COR-L47 (cell line): ENCODE measurements around the gene LHX4.

ENCODE experiments used
- DNase-seq: peaks from one replicate; lab custom pipeline; 2025; lab: John Stamatoyannopoulos, UW

Gene LHX4

DNA sequence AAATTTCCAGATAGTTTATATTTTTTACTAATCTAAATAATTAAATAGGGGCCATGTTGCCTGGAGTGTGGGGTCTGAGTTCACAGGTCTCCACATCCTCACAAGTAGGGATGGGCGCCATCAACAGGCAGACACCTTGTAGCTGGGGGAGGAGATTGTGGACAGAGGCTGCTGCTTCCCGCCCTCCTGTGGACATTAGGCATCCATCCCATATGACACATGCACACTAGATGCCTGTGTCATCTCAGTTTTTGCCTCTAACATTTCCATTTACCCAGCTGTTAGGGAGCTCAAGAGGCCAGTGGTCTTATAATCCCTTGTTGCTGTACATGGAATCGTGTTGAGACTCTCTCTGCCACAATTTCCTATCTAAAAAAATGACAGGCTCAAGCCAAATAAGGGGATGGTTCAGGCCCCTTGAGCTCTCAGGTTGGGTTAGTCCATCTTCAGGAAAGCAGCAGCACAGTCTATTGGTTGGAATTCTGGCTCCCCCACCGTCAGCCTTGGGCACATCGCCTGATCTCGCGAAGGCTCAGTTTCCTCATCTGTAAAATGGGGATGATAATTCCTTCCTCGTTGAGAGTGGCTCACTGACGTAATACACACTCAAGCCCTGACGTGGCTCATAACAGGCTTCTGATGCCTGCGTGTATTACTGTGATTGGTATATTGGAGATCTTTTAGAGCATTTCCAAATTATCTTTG is 13.6 kb downstream of the LHX4 start:
- DNase-seq, result peak; percentile 30

DNA sequence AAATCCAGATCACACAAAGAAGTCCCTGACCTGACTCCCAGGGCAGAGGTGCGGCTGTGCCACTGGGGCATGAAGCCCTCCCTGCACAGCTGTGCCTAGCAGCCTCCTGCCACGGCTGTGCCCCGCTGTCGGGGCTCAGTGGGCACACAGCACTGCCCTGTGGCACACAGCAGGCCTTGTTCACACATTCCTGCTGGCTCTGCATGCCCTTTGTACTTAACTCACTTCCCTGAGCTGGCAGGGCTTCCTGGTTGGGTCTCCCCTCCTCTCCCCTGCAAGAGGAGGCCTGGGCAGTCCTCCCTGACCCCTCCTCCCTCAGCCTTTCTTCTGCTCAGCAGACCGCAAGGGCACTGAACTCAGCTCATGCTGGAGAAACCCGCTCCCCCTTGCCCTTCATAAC is 14.8 kb downstream of the LHX4 start:
- no peak for DNase-seq

GRCh38 chr1:180246579-180246978 is 16.5 kb downstream of the LHX4 start:
- DNase-seq, result no peak

- no peak for DNase-seq
Measured at GRCh38 chr1:180247061-180247460, 17.0 kb downstream of the LHX4 start.

DNA sequence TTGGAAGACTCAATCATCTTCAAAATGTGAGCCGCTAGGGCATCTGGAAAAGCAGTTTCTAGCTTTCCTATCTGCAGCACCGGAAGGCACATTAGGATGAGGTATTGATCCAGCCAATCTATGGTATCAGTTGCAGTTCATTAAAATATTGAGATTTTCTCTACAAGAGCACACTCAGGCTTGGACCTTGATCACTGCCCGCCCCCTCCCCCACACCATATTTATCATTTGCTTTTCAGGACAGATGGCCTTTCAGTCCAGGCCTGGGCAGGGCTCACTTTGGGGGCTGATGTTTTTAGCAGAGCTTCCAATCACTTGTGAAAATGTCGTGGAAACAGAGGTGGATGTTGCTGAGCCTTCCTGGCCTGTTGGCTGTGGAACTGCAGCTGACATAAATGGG is 17.5 kb downstream of the LHX4 start:
- DNase-seq, result no peak

DNA sequence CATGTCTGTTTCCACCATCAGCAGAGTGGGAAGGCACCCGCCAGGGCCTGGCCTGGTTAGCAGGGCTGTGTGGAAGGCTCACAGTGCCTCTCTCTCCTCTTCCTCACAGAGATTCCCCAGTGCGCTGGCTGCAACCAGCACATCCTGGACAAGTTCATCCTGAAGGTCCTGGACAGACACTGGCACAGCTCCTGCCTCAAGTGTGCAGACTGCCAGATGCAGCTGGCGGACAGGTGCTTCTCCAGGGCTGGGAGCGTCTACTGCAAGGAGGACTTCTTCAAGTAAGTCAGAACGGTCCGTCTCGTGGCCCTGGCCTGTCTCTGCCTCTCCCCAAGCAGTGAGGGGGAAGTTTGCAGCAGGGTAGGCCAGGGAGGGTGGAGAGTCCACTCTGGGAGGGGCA is 18.1 kb downstream of the LHX4 start:
- DNase-seq, result no peak

GRCh38 chr1:180248731-180249681 is 18.9 kb downstream of the LHX4 start:
- DNase-seq, result no peak

DNA sequence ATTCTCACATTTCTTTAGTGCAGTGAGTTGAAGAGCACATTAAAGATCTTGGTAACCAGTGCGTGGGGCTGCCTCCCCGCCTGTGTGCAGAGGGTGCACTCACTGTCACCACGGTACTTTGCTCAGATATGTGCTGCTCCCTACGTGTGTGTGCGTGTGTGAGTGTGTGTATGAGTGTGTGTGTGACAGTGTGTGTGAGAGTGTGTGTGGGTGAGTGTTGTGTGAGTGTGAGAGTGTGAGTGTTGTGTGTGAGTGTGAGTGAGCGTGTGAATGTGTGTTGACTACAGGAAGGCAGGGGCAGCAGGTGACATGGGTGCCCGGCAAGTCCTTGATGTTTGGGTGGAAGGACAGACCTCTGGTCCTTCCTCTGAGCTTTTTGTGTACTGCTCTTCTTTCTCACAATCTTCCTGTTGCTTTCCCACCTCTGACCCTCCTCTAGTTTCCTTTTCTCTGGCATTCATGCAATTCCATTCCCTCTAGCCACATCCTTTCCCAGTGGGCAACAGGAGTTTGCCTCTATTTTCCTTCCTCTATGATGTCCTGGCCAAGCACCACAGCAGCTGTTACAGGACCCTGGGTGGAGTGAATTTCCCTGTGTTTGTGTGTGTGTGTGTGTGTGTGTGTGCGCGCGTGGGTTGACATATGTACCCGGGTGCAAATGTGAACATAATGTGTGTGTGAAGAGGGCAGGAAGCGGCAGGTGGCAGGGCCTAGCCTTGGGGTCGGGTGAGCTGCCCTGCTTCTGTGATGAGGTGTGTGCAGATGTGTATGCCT is 19.8 kb downstream of the LHX4 start:
- no peak for DNase-seq

DNA sequence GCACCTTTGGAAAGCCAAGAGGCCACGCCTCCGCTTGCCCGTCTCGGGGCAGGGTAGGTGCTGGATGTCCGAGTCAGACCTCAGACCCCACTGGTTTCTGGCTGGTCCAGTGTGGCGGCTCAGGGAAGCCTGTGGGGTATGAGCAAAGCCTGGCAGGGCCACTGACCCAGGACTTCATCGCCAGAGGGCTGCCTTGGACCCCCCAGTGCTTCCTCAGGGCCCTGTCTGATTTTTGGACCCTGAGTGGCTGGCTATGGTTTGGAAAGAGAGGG is 20.4 kb downstream of the LHX4 start:
- DNase-seq, result no peak

GRCh38 chr1:180250883-180251509 is 20.9 kb downstream of the LHX4 start:
- no peak for DNase-seq

DNA sequence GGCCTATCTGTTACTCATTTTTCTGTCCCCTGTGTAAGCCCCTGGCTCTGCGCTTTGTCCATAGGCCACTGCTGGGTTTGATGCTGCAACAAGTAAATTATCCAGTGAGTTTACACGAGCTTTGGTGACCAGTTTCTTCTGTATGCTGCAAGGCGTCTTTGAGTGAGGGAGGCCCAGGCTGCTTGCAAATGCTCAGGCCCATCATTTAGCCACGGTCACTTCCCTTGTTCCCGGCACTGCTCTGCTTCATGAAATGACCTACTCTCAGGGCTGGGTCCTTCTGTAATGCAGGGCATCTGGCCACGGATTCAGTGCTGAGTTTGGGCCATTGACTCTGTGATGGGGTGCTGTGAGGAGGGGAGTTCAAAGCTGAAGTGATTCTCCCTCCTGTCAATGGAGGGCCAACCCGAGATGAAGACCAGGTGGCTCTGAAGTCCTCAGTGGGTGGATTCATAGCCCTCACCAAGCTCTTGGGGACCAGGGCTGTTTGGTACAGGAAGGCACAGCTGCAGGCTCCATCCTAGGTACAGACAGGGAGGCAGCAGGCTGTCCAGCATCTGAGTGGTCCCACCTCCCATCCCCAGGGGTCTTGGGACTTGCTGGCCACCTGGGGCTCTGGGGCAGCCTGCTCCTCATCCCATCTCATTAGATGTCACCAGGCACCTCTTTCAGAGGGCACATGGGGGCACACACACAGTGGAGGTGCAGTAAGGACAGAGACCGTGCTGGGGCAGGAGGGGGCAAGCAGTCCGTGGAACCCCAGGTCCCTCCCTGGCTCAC is 21.7 kb downstream of the LHX4 start:
- no peak for DNase-seq

DNA sequence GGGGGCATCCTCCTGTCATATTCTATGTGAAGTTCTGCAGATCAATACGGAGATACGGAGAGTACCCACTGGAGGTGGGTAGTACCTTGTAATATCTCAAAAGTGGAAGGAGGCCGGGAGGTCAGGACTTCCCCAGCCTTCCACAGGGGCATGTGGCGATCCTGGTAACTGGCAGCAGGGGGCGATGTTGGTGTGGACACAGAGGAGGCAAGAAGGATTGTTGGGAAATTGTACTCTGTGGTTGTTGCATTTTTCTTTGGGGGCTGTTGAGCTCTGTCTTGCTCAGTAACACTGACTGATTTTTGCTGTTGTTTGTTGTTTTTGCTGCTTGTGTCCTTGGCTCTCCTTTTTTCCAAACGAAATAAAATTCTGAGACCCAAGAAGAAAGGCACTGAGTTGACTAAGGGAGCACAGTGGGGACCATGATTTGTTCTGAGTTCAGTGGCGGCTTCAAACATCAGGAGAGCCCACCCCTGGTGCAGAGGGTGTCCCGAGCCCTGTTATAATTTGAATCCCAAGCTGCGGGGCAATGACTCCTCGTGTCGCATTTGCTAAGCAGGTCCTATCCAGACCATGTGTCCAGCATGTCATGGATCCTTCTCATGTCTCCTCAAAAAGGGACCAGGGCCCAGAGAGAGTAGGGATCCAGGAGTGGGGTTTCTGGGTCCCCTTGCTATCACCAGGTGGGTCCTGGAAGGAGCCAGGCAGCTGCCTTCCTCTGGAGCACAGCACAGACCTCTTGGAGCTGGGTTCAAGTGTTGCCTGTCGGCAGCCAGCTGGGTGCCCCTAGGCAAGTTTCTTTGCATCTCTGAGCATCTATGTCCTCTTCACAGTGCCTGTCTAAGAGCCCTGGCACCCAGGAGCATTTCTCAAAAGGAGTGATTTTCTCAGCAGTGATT is 22.8 kb downstream of the LHX4 start:
- peak; percentile 9 for DNase-seq

DNA sequence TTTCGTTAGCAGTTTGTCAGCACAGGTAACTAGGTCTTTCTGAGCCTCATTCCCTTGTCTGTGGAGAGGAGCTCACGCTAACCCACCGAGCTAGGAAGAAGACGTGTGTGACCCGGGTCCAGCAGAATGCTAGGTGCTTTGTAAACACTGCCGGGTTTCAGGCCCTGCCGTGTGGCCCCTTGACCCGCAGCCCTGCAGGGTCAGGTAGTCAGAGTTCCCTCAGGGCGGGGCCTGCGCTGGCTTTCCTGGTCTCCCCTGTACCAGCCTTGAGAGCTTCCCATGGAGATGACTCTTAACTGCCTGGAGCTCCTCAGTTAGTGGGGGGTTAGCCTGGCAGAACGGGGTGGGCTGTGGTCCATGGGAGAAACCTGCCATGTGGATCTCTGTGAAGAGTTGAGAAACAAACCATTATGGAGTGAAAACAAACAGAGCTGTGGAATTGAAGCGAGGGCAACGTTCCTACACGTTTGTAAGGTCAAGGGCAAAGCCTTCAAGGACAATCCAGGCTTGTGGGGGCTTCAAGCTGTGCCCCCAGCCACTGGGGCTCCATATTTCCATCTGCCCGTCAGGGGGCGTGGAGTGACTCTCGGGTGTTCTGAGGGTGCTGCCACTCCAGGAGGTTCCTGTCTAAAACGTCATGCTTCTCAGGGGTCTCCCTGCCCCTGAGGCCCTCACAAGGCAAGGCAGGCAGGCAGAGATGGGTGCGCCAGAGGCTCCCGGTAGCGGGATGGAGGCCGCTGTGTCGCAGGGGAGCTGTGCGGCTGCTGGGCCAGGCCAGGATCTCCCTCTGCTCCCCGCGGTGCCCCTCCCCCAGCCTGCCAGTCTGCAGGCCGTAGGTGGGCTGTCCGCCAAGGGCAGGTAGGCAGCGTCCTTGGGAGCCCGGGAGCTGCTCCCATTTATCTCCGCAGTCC is 23.8 kb downstream of the LHX4 start:
- no peak for DNase-seq

DNA sequence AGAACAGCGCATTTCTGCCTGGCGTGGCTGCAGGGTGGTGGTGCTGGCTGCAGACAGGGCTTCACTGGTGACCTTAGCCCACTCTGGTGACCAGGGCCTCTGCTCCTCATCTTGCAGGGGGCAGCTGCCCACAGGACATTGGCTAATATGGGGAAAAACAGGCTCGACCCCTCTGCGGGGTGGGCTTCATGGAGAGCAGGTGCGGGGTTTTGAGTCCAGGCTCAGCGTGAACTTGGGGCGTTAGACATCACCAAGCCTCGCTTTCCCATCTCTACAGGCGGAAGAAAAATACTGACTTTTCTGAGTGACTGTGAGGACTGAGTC is 24.4 kb downstream of the LHX4 start:
- DNase-seq, result no peak

DNA sequence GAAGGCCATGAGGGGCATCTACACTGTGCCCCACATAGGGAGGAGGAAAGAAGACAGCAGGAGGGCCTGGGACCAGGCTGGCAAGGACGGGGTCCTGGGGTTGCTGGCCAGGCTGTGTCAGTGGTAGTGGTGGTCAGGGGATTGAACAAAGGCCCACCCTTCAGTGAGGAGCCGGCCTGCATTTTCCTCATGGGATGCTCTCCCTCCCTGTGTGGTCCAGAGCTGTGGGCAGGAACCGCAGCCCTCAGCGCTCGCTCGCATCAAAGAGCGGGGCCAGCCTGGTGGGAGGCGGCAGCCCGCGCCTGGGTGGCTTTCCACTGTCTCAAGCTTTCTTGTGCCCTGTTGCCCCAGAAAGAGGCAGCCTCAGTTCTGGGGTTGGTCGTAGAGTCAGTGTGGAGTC is 24.8 kb downstream of the LHX4 start:
- no peak for DNase-seq

DNA sequence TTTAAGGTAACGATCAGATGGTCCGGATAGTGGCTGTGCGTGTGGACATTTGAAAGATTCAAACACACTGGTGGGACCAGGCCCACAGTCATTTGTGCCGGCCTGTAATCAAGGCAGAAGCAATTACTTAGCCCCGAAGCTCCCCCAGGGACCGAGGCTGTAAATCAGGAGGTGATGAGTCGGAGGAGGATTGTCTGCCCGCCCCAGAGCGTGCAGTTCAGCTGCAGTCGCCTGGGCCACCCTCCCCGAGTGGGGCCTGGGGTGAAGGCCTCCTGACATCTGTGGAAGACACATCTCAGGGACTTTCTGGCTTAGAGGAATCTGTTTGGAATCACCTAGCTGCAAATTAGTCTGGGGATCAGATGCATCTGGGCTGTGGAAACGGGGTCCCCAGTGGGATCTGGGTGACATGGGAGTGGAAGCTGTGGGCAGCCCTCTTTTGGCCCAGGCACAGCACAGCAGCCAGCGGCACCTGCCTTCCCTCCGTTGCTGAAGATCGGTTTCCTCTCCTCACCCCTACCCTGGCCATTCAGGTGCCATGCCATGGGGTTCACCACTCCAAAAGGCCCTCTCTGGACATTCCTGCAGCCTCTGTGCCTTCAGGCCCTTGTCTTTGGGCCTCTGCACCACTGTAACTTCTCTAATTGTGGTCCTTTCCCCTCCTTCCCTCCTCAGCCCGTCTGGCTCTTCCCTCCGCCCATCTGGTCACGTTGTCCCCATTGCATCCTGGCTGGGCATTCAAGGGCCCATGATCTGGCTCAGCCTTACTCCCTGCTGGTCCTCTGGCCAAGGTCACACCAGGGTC is 25.7 kb downstream of the LHX4 start:
- no peak for DNase-seq

DNA sequence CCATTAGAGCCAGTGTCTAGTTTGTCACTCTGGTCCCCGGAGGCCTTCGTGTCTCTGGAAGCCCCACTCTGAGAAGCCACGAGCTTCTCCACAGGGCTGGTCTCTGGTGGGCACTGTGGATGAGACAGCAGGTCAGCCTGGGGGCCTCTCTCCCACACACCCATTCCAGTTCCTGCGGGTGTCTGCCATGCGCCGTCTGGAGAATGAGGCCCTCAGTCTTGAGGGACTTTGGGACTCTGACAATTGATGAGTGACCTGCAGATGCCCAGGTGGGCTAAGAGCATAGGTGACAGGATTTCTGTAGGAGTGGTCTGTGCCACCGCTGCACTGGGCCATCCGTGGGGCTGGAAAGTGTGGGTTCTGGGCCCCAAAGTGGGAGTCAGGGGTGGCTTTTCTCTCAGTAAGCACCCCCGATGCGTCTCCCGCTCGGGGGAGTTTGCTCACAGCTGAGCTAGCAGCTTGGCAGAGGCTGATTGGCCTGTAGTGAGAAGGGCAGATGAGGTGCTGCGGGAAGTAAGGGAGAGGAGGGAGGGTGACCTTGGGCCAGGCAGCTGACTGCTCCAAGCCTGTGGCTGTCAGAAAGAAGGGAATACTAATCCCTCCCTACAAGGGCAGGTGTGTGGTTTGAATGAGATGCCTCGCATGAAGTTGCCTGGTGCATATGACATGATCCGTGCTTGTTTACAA is 26.4 kb downstream of the LHX4 start:
- no peak for DNase-seq

- no peak for DNase-seq
Measured at GRCh38 chr1:180257028-180257386, 26.9 kb downstream of the LHX4 start.
